Liver (tissue), 3 donors: ENCODE results near the gene SAMD4A.

ENCODE experiments used
- ATF3 ChIP-seq: IDR thresholded peaks from 2 replicates; pipeline ENCODE4 v1.6.1; 2016; ENCODE audit warnings: antibody characterized with exemption
- CTCF ChIP-seq: fragments of 150-350 bp; IDR thresholded peaks from 2 replicates; pipeline ENCODE4 v1.5.1; 2017; ENCODE audit warnings: improper control_type of control experiment, low read depth, low read length; ENCODE audit not compliant: missing input control
- EGR1 ChIP-seq, 2 donors: IDR thresholded peaks; 2 replicates each; pipeline ENCODE4 v1.6.1; 2016 to 2018; ENCODE audit warnings: antibody characterized with exemption in 2 of 2, low read depth in 2 of 2
- FOXA1 ChIP-seq: IDR thresholded peaks from 2 replicates; pipeline ENCODE4 v1.6.1; 2016; ENCODE audit warnings: antibody characterized with exemption
- FOXA2 ChIP-seq: IDR thresholded peaks from 2 replicates; pipeline ENCODE4 v1.6.1; 2016; ENCODE audit warnings: antibody characterized with exemption
- GABPA ChIP-seq, 2 donors: IDR thresholded peaks in 1 of 2; conservative IDR thresholded peaks in 1 of 2; 2 replicates each; pipeline ENCODE4 v1.6.1; 2016; ENCODE audit warnings: antibody characterized with exemption in 2 of 2, mild to moderate bottlenecking in 1 of 2, moderate library complexity in 1 of 2
- HNF4G ChIP-seq: IDR thresholded peaks from 2 replicates; pipeline ENCODE4 v1.6.1; 2016; ENCODE audit warnings: antibody characterized with exemption
- MAX ChIP-seq: IDR thresholded peaks from 2 replicates; pipeline ENCODE4 v1.6.1; 2016; ENCODE audit warnings: antibody characterized with exemption
- RAD21 ChIP-seq, 2 donors: IDR thresholded peaks; 2 replicates each; pipeline ENCODE4 v1.6.1; 2016; ENCODE audit warnings: antibody characterized with exemption in 2 of 2, mild to moderate bottlenecking in 2 of 2
- REST ChIP-seq: IDR thresholded peaks from 2 replicates; pipeline ENCODE4 v1.6.1; 2016; ENCODE audit warnings: antibody characterized with exemption, mild to moderate bottlenecking
- RXRA ChIP-seq, 2 donors: IDR thresholded peaks; 2 replicates each; pipeline ENCODE4 v1.6.1; 2017 to 2018; ENCODE audit warnings: antibody characterized with exemption in 2 of 2, mild to moderate bottlenecking in 1 of 2
- SP1 ChIP-seq: IDR thresholded peaks from 2 replicates; pipeline ENCODE4 v1.6.1; 2018; ENCODE audit warnings: antibody characterized with exemption, mild to moderate bottlenecking
- TAF1 ChIP-seq: conservative IDR thresholded peaks from 2 replicates; pipeline ENCODE4 v1.6.1; 2016; ENCODE audit warnings: antibody characterized with exemption, mild to moderate bottlenecking
- donor health status: healthy.
- donor health status: healthy.

- TF ChIP-seq CTCF (no peak), GABPA (IDR thresholded peaks at IDR 0.05 in 1 of 2, conservative IDR thresholded peaks at IDR 0.05 in 1 of 2) (no peak), ATF3 (no peak), RAD21 (IDR thresholded peaks at IDR 0.05) (no peak), FOXA2 (no peak), MAX (no peak), REST (no peak), TAF1 (no peak), RXRA (IDR thresholded peaks at IDR 0.05) (no peak), HNF4G (no peak), EGR1 (IDR thresholded peaks at IDR 0.05; ENCODE audit: low read depth in 2 of 2) (no peak), FOXA1 (no peak), SP1 (no peak)
Measured at GRCh38 chr14:54712465-54713200, 145.7 kb downstream of the SAMD4A start.
